GM06990 (cell line): ENCODE measurements around the gene PPP2R3A.

ENCODE experiments used
- DNase-seq: peaks from one replicate; pipeline ENCODE4 v3.0.0-alpha.2; 2011; ENCODE audit not compliant: insufficient read length; ENCODE audit errors: extremely low read depth
- H3K27me3 ChIP-seq: replicated peaks from 2 replicates; pipeline ENCODE4 v1.6.0; 2011; ENCODE audit warnings: low read length; ENCODE audit not compliant: control insufficient read depth, insufficient read depth
- H3K36me3 ChIP-seq: 2 replicates; pipeline ENCODE4 v1.5.1; 2011; ENCODE audit warnings: low read length; ENCODE audit not compliant: control insufficient read depth, insufficient read depth
- H3K4me3 ChIP-seq: replicated peaks from 2 replicates; pipeline ENCODE4 v1.5.1; 2011; ENCODE audit warnings: low read depth, mild to moderate bottlenecking, control low read depth, low read length
- TF ChIP-seq, protein P1 (sequence below): IDR thresholded peaks from 2 replicates; pipeline ENCODE4 v1.5.1; 2011; ENCODE audit warnings: low read length, control low read depth, mild to moderate bottlenecking, inconsistent platforms; ENCODE audit not compliant: insufficient read depth, poor library complexity, severe bottlenecking

PPP2R3A gene

GRCh38 chr3:135982922-135983581, 17.5 kb downstream of the PPP2R3A start:
- Histone ChIP-seq H3K4me3 (no peak overlapping the region), H3K36me3 (no peaks in the 10 kb centered on the region), H3K27me3 (no peaks in the 10 kb centered on the region; the same call in 1 of the 2 replicates)
- TF ChIP-seq, protein P1, sequence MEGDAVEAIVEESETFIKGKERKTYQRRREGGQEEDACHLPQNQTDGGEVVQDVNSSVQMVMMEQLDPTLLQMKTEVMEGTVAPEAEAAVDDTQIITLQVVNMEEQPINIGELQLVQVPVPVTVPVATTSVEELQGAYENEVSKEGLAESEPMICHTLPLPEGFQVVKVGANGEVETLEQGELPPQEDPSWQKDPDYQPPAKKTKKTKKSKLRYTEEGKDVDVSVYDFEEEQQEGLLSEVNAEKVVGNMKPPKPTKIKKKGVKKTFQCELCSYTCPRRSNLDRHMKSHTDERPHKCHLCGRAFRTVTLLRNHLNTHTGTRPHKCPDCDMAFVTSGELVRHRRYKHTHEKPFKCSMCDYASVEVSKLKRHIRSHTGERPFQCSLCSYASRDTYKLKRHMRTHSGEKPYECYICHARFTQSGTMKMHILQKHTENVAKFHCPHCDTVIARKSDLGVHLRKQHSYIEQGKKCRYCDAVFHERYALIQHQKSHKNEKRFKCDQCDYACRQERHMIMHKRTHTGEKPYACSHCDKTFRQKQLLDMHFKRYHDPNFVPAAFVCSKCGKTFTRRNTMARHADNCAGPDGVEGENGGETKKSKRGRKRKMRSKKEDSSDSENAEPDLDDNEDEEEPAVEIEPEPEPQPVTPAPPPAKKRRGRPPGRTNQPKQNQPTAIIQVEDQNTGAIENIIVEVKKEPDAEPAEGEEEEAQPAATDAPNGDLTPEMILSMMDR = no peak
- no peak for DNase-seq

DNA sequence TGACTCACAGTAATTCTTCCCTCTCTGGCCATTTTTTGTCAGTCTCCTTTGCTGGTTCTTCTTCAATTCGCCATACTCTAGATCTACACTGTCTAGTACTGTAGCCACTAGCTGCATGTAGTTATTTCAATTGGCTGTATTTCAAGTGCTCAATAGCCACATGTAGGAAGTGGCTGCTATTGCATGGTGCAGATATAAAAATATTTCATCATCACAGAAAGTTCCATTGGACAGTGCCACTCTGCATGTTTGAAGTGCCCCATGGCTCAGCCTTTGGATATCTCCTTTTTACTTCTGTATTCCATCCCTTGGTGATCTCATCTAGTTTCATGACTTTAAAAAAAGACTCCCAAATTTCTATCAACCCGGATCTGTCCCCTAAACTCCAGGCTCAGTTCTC, 22.1 kb downstream of the PPP2R3A start:
- TF ChIP-seq, protein P1 = no peak

GRCh38 chr3:135989242-135989641, 23.7 kb downstream of the PPP2R3A start:
- no peak overlapping the region for H3K4me3 ChIP-seq
- DNase-seq = no peak
- H3K27me3 ChIP-seq = no peaks in the 10 kb centered on the region; the same call in 1 of the 2 replicates
- no peaks in the 10 kb centered on the region for H3K36me3 ChIP-seq
- TF ChIP-seq, protein P1 = no peak

More for the DNA sequence above, 22.1 kb downstream of the PPP2R3A start:
- DNase-seq = no peak
- Histone ChIP-seq H3K36me3 (no peaks in the 10 kb centered on the region), H3K4me3 (no peak overlapping the region), H3K27me3 (no peaks in the 10 kb centered on the region; the same call in 1 of the 2 replicates)

DNA sequence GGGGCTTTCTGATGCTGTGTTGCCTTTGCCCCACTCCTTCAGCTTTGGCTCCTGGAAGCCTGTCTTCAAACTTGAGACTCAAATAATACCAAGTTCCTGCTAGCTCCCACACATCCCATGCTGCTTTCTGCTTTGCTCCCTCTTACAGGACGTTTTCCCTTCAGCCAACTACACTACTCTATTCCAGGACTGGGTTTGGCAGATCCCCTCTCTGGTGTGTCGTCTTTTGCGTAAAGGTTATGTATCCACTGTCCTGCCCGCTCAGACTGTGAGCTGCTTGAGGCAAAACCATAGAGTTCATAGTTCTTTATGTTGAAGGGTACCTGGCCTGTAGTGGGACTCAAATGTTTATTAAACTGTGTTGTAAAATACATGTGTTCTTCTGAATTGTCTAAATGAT, 25.4 kb downstream of the PPP2R3A start:
- TF ChIP-seq, protein P1 = no peak
- no peak for DNase-seq
- no peak overlapping the region for H3K4me3 ChIP-seq
- H3K27me3 ChIP-seq = no peaks in the 10 kb centered on the region
- no peaks in the 10 kb centered on the region for H3K36me3 ChIP-seq

- Histone ChIP-seq H3K4me3 (no peak overlapping the region), H3K36me3 (no peaks in the 10 kb centered on the region), H3K27me3 (no peaks in the 10 kb centered on the region)
- no peak for DNase-seq
- TF ChIP-seq, protein P1 = no peak
Measured at GRCh38 chr3:135991621-135992020, 26.1 kb downstream of the PPP2R3A start.
